ENCODE data around the gene SP140. TPM values are rescaled to one million over a fixed set of nuclear protein-coding genes. Genes with fewer than 3 reads are reported as not detected.
"Not testable (repeated sequence)": the region's sequence is repeated elsewhere in the genome, so short reads cannot be mapped to it uniquely, and the experiment has no call there.

The SP140 gene
- total RNA-seq, 1 donor from 2014 or later: 7.4 TPM

DNA sequence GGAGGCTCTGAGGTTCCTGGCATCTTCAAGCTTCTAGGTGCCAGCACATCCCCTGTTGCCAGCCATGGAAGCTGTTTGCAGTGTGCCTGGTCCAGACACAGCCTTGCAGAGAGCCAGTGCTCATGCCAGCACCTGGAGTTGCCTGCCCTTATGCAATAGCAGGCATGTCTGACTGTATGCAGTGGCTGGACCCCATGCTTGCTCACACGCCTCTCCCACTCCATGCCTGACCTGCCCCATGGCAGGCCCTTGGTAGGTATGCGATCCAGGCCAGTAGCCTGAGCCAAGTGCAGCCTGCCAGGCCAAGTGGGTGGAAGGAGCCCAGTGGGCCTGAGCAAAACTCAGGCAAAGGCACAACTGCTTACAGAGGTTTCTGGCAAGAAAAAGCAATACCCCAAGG, 81.9 kb downstream of the SP140 start:
- H3K9me3 ChIP-seq: no peaks in the 10 kb centered on the region
- H3K4me1 ChIP-seq: no peaks in the 10 kb centered on the region
- H3K36me3 ChIP-seq: no peaks in the 10 kb centered on the region
- TF ChIP-seq POLR2AphosphoS5 (IDR thresholded peaks at IDR 0.05; ENCODE audit: insufficient read depth in 1 of 2, low read depth in 1 of 2) (no peak), POLR2A (IDR thresholded peaks at IDR 0.05) (no peak)
- TF ChIP-seq, protein P1, sequence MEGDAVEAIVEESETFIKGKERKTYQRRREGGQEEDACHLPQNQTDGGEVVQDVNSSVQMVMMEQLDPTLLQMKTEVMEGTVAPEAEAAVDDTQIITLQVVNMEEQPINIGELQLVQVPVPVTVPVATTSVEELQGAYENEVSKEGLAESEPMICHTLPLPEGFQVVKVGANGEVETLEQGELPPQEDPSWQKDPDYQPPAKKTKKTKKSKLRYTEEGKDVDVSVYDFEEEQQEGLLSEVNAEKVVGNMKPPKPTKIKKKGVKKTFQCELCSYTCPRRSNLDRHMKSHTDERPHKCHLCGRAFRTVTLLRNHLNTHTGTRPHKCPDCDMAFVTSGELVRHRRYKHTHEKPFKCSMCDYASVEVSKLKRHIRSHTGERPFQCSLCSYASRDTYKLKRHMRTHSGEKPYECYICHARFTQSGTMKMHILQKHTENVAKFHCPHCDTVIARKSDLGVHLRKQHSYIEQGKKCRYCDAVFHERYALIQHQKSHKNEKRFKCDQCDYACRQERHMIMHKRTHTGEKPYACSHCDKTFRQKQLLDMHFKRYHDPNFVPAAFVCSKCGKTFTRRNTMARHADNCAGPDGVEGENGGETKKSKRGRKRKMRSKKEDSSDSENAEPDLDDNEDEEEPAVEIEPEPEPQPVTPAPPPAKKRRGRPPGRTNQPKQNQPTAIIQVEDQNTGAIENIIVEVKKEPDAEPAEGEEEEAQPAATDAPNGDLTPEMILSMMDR (IDR thresholded peaks at IDR 0.05): no peak
- no peak overlapping the region for H3K27ac ChIP-seq
- H3K27me3 ChIP-seq: no peaks in the 10 kb centered on the region
- no peak for DNase-seq (ENCODE audit: extremely low spot score in 2 of 2)
- intact Hi-C loops (cut with DNase I): no loop called here
- no peak overlapping the region for H3K4me3 ChIP-seq

DNA sequence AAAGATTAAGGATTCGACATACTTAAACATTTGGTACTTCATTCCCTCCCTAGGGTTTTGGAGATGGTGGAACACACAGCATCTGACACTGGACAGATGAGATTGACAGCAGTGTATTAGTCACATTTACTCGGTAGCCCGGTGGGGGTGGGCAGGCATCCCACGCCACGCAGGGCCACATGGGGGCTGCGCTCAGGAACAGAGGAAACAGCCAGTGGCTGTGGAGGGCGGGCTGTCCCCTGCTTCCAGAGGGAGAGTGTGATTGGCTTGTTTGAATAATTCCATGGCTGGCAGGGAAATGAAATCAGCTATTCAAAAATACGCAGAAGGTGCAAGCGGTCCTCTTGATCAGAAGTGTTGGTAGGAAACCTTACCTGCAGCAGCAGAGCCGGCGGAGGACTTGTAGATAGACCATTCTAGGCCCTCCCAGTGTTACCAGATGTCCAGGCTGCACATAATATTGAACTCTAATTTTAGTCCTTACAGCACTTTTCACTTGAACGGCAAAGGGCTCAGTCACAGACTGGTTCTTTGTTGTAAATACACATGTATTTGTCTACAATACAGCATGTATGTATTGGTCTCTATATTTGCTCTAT, 83.0 kb downstream of the SP140 start:
- TF ChIP-seq, protein P1 (IDR thresholded peaks at IDR 0.05): no peak
- TF ChIP-seq POLR2AphosphoS5 (IDR thresholded peaks at IDR 0.05; ENCODE audit: insufficient read depth in 1 of 2, low read depth in 1 of 2): no peak
- TF ChIP-seq POLR2A (IDR thresholded peaks at IDR 0.05): no peak
- H3K4me1 ChIP-seq: no peaks in the 10 kb centered on the region
- no peaks in the 10 kb centered on the region for H3K27me3 ChIP-seq
- intact Hi-C loops (cut with DNase I): no loop called here
- no peaks in the 10 kb centered on the region for H3K9me3 ChIP-seq
- H3K36me3 ChIP-seq: no peaks in the 10 kb centered on the region
- no peak for DNase-seq (ENCODE audit: extremely low spot score in 2 of 2)
- no peak overlapping the region for H3K4me3 ChIP-seq
- H3K27ac ChIP-seq: no peak overlapping the region

DNA sequence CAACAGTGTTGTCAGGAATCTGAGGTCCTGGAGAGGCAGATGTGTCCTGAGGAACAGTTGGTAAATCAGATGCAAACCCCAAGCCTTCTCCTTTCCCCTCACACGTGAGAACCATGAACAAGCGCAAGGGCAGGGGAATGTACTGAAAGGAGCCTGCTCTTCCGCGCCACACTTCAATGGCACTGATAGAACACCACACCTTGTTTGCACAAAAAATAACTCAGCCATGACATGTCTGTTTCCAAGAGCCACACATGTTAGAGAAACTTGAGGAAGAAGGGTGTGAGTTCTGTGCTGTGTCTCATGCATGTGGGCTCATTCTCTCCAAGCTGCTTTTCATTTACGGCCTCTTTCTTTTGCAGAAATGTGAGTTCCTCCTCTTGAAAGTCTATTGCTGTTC, 85.3 kb downstream of the SP140 start:
- H3K9me3 ChIP-seq; H3K27me3 ChIP-seq; H3K27ac ChIP-seq; H3K4me3 ChIP-seq; H3K36me3 ChIP-seq; H3K4me1 ChIP-seq; DNase-seq (ENCODE audit: extremely low spot score in 2 of 2); intact Hi-C loops (cut with DNase I): not testable (repeated sequence)

DNA sequence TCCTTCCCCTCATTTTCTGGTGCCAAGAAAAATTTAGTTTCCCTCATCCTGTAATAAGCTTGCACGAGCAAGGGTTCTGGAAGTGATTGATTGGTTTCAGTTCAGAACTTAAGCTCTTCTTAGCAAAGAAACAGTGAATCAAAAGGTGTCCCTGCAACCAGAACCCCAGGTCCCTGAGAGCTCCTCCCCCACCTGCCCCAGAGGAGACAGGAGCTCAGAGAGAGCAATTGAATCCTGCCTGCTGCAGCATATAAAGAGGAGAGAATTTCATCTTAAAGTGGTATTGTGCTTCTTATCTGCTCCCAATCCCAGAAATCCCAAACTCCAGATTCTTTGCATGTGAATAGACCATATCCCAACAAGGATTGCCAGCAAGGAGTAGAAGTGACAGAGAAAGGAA, 86.1 kb downstream of the SP140 start:
- H3K9me3 ChIP-seq; H3K36me3 ChIP-seq; H3K27ac ChIP-seq; H3K4me3 ChIP-seq; H3K27me3 ChIP-seq; H3K4me1 ChIP-seq; DNase-seq (ENCODE audit: extremely low spot score in 2 of 2); intact Hi-C loops (cut with DNase I): not testable (repeated sequence)

DNA sequence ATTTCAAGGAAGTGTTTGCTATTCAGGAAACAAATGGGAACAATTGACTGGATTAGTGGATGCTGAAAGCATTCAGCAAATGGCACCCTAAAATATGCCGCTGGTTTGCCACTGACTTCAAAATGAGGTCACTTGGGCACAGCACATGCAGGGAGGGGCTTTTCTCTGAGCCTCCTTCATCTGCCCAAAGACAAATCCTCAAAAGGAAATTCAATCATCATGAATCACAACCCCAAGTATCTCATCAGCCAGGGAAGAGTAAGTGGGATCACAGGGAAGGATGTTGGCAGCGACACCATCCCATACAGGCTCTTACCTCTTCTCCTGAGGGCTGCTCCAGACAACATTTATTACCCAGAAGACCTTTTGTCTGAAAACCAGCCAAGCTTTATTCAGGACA, 87.1 kb downstream of the SP140 start:
- no peaks in the 10 kb centered on the region for H3K4me1 ChIP-seq
- intact Hi-C loops (cut with DNase I): no loop called here
- no peak overlapping the region for H3K27ac ChIP-seq
- DNase-seq (ENCODE audit: extremely low spot score in 2 of 2): no peak
- no peaks in the 10 kb centered on the region for H3K9me3 ChIP-seq
- no peaks in the 10 kb centered on the region for H3K36me3 ChIP-seq
- TF ChIP-seq, protein P1 (IDR thresholded peaks at IDR 0.05): no peak
- TF ChIP-seq POLR2A (IDR thresholded peaks at IDR 0.05): no peak
- no peaks in the 10 kb centered on the region for H3K27me3 ChIP-seq
- H3K4me3 ChIP-seq: no peak overlapping the region

DNA sequence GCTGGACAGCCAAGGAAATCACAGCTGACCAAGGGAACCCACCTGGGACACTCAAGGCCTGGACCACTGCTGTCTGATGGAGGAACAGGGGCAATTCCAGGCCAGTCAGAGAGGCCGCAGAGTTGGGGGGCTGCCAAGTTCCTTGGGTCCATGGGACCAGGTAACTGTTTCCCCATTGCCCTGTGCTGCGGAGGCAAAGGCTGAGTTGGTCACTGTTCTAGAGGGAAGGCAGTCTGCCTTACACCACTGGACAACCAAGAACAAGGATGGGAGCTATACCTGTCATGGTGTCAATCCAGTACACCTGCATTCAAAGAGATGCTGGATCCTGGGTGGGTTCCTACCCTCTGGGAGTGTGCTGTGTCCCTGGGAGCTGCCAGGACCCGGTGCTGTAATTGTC, 91.8 kb downstream of the SP140 start:
- DNase-seq (ENCODE audit: extremely low spot score in 2 of 2): no peak
- Histone ChIP-seq H3K4me3 (no peak overlapping the region), H3K27ac (no peak overlapping the region), H3K9me3 (no peaks in the 10 kb centered on the region), H3K27me3 (no peaks in the 10 kb centered on the region), H3K4me1 (no peaks in the 10 kb centered on the region), H3K36me3 (no peaks in the 10 kb centered on the region)
- intact Hi-C loops (cut with DNase I): no loop called here
- TF ChIP-seq, protein P1 (IDR thresholded peaks at IDR 0.05): no peak
- TF ChIP-seq POLR2A (IDR thresholded peaks at IDR 0.05) (no peak), POLR2AphosphoS5 (IDR thresholded peaks at IDR 0.05; ENCODE audit: insufficient read depth in 1 of 2, low read depth in 1 of 2) (no peak)

Data from vagina (tissue), 2 donors.